ENCODE data around the gene PPP2R2C.

GRCh38 chr4:6349896-6350603 is 122.4 kb downstream of the PPP2R2C start:
- TF ChIP-seq POLR2A (IDR thresholded peaks at IDR 0.05; ENCODE audit: low read depth, low read length): no peak
- TF ChIP-seq POLR2AphosphoS5 (IDR thresholded peaks at IDR 0.05; ENCODE audit: low read depth, low read length): no peak
- TF ChIP-seq TAF1 (IDR thresholded peaks at IDR 0.05; ENCODE audit: low read depth, low read length): no peak
